GM12875 (cell line): Measurements from ENCODE around the gene N4BP2.
"Not testable (repeated sequence)": the region's sequence is repeated elsewhere in the genome, so short reads cannot be mapped to it uniquely, and the experiment has no call there.

Experiments
- H3K4me3 ChIP-seq: one replicate; pipeline ENCODE4 v1.5.1; 2011; ENCODE audit warnings: low read depth, low read length, control low read depth
- TF ChIP-seq, protein P1 (sequence below): IDR thresholded peaks from 2 replicates; pipeline ENCODE4 v1.5.1; 2011; ENCODE audit warnings: low read depth, mild to moderate bottlenecking, control low read depth, inconsistent platforms, low read length, moderate library complexity, borderline replicate concordance; ENCODE audit not compliant: insufficient read depth

The N4BP2 gene

DNA sequence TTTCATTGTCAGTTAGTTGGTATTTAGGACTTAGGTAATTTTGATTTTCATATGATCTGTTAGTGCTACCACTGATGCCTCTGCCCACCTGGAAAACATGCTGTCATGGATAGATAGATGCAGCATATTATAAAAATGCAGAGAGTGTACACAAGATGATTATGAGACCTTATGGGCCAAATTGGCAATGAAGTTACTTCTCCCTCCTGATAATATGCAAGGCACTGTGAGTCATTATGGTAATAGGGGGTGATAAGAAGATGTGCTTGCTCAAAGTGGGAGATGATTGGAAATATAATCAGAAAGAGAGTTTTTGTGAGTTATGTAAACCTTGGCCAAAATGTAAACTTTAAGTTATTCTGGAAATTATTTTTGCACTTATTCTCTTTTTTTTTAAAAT is 83.5 kb downstream of the N4BP2 start:
- H3K4me3 ChIP-seq, result no peak overlapping the region
- TF ChIP-seq, protein P1, sequence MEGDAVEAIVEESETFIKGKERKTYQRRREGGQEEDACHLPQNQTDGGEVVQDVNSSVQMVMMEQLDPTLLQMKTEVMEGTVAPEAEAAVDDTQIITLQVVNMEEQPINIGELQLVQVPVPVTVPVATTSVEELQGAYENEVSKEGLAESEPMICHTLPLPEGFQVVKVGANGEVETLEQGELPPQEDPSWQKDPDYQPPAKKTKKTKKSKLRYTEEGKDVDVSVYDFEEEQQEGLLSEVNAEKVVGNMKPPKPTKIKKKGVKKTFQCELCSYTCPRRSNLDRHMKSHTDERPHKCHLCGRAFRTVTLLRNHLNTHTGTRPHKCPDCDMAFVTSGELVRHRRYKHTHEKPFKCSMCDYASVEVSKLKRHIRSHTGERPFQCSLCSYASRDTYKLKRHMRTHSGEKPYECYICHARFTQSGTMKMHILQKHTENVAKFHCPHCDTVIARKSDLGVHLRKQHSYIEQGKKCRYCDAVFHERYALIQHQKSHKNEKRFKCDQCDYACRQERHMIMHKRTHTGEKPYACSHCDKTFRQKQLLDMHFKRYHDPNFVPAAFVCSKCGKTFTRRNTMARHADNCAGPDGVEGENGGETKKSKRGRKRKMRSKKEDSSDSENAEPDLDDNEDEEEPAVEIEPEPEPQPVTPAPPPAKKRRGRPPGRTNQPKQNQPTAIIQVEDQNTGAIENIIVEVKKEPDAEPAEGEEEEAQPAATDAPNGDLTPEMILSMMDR, result no peak

DNA sequence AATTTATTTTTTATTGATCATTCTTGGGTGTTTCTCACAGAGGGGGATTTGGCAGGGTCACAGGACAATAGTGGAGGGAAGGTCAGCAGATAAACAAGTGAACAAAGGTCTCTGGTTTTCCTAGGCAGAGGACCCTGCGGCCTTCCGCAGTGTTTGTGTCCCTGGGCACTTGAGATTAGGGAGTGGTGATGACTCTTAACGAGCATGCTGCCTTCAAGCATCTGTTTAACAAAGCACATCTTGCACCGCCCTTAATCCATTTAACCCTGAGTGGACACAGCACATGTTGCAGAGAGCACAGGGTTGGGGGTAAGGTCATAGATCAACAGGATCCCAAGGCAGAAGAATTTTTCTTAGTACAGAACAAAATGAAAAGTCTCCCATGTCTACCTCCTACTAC is 83.9 kb downstream of the N4BP2 start:
- not testable (repeated sequence) for H3K4me3 ChIP-seq

DNA sequence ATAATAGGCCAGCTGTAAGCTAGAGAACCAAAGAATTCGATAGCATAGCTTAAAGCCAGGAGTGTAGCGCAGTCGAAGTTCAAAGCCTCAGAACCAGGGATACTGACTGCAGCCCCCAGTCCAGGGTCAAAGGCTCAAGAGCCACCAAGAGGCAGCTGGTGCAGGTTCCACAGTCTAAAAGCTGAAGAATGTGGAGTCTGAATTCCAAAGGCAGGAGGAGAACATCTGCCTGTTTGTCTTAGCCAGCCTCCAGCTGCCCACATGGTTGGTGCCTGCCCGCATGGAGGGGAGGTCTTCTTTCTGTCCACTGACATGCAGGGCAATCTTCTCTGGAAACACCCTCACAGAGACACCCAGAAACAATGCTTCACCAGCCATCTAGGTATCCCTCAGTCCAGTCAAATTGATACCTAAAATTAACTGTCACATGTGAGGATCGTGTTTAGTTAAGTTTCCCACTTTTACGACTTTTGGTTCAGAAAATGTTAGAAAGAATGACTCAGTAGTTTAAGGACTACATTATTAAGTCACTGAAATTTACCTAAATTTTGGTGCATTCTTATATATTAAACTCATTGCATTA is 87.4 kb downstream of the N4BP2 start:
- TF ChIP-seq, protein P1, result no peak

DNA sequence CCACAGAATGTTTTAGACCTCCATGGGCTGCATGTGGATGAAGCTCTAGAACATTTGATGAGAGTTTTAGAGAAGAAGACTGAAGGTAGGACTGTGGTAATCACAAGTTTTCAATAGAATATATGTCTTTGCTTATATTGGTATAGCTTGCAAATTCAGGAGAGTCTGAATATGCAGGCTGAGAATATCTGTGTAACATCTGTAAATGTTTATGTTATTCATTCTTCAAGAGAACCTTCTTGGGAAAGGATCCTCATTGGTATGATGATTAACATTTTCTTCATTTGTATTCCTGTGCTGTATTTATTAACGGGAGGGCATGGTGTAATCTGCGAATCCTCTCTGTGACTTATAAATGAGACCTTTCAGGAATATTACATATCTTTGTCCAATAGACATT is 88.1 kb downstream of the N4BP2 start:
- TF ChIP-seq, protein P1, result no peak
- H3K4me3 ChIP-seq, result no peak overlapping the region

More for the DNA sequence above, 87.4 kb downstream of the N4BP2 start:
- no peak overlapping the region for H3K4me3 ChIP-seq

DNA sequence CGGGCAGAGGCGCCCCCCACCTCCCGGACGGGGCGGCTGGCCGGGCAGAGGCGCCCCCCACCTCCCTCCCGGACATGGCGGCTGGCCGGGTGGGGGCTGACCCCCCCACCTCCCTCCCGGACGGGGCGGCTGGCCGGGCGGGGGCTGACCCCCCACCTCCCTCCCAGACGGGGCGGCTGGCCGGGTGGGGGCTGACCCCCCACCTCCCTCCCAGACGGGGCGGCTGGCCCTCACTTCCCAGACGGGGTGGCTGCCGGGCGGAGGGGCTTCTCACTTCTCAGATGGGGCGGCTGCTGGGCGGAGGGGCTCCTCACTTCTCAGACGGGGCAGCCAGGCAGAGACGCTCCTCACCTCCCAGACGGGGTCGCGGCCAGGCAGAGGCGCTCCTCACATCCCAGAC is 90.8 kb downstream of the N4BP2 start:
- not testable (repeated sequence) for H3K4me3 ChIP-seq

DNA sequence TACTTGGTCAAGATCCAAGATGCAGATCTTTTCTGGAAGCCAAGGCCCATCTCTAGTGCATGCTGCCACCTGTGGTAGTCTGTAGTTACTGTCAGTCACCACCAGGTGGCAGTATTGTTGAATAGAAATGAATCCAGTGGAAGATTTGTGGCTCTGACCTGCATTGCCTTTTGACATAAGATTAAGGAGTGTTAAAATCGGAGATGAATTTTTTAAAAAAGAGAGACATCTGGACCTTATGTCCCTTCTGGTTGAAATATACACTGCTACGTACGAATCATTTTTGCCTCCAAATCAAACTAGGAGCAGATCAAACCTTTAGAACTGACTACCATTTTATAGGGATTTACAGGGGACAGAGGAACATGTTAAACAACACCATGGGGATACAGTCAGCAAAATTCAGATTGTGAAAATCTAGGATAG is 93.3 kb downstream of the N4BP2 start:
- no peak overlapping the region for H3K4me3 ChIP-seq
- TF ChIP-seq, protein P1, result peak; percentile 51; the same call in 1 of the 2 replicates

DNA sequence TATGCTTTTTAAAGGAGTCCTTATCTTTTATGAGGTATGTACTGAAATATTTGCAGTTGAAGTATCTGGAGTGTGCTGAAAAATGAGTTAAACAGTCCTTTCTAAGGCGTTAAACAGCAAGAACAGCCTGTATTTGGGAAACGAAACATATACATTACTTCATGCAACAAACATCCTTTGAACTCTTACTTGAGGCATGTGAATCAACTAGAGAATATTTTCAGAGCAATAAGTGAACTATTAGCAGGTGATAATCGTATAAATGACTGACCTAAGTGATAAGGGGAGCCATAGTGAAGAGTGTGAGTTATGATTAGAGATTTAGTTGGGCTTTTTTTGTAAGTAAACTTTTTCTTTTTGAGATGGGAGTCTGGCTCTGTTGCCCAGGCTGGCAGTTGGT is 94.3 kb downstream of the N4BP2 start:
- TF ChIP-seq, protein P1, result no peak
- H3K4me3 ChIP-seq, result no peak overlapping the region

DNA sequence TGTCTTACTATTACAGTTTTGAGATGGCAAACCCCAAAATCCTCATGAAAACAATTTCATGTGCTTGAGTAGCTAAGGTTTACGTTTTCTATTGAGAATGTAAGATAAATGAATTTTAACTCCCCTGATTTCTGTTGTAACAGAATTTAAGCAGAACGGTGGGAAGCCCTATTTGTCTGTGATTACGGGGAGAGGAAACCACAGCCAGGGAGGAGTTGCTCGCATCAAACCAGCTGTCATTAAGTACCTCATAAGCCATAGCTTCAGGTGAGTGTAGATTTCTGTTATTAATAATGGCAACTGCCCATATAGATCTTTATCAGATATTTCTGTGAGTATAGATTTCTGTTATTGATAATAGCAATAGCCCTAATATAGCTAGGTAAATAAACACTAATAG is 96.0 kb downstream of the N4BP2 start:
- TF ChIP-seq, protein P1, result no peak
- no peak overlapping the region for H3K4me3 ChIP-seq
